Fibroblast of pulmonary artery (primary cell): ENCODE data around the gene RAB3A.

Source experiments
- DNase-seq: peaks from one replicate; pipeline ENCODE4 v3.0.0-alpha.2; 2010; ENCODE audit warnings: low read depth
- H3K4me3 ChIP-seq: replicated peaks from 2 replicates; pipeline ENCODE4 v1.5.1; 2011; ENCODE audit warnings: low read depth, mild to moderate bottlenecking, control low read depth, low read length, moderate library complexity
- CTCF ChIP-seq: IDR thresholded peaks from 2 replicates; pipeline ENCODE4 v1.5.1; 2011; ENCODE audit warnings: mild to moderate bottlenecking, control low read depth, low read length, inconsistent platforms; ENCODE audit errors: missing control alignments

The RAB3A gene

DNA sequence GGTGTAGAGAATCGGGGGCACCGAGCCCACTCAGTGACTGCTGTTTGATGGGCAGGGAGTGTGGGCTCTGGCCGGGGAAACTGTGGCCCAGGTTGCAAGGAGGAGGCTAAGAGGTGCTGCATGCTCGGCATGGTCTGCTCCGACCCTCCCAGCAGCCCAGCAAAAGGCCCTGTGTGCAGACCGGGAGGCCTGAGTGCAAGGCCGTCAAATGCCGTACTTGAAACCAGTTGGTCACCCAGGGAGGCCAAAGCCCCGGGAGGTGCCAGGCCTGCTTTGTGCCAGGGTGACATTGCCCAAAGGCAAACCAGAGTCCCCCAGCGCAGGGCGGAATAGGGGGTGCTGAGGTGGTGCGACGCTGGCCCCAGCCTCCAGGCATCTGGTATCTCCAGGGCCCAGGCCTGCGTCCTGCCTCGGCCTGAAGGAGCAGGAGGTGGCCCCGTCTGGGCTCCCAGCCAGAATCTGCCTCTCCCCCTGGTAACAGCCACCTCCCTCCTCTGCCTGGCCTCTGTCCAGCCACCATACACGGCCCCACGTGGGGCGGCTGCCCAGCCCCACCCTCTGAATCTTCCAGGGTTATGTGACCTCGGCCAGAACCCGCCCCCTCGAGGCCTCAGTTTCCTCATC, 46.9 kb downstream of the RAB3A start:
- TF ChIP-seq CTCF: no peak
- DNase-seq: peak; percentile 95
- no peak overlapping the region for H3K4me3 ChIP-seq

DNA sequence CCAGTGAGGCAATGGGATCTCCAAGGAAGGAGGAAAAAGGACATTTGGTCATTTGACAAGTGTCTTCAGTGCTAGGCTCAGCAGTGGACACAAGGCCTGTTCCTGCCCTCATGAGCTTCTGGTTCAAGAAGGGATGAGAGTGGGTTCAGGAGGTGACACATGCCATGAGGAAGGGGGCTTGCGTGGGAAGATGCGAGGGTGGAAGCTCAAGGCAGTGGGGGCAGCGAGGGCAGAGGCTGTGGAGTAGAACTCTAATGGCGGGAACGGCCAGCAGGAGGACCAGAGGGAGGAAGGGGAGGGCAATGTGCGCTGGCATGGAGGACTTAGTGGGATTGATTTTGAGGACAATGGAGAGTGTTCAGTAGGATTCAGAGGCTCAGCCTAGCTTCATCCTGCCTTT, 47.6 kb downstream of the RAB3A start:
- no peak for TF ChIP-seq CTCF
- DNase-seq: no peak
- no peak overlapping the region for H3K4me3 ChIP-seq

DNA sequence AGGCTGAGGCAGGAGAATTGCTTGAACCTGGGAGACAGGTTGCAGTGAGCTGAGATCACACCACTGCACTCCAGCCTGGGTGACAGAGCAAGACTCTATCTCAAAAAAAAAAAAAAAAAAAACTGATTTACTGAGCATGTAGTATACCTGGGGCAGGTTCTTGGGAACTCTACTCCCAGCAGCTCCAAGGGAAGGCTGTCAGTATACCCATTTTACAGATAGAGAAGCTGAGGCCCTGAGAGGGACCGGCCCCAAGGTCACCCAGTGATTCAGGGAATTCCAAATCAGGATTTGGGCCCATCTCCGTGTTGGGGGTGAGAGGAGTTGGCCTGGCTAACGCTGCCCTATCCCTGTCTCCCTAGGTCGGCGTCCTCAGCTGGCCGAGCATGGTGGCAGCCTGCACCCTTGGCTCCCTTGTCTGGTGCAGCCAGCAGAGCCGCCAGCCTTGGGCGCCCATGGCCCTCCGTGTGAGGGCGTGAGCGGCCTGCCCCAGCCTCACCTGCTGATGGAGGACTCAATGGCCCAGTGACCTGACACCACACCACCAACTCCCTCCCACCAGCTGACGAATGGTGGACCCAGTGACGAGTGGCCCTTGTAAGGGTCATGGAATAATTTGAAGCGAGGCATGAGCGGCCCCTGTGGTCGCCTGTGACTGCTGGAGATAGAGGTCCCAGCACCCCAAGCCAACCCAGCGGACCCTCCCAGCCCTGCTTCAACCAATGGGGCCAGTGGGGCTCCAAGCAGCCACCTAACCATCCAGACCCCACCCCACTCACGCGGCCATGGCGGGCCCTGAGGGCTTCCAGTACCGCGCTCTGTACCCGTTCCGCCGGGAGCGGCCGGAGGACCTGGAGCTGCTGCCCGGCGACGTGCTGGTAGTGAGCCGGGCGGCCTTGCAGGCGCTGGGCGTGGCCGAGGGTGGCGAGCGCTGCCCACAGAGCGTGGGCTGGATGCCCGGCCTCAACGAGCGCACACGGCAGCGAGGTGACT, 48.5 kb downstream of the RAB3A start:
- TF ChIP-seq CTCF: no peak
- DNase-seq: no peak
- H3K4me3 ChIP-seq: no peak overlapping the region

GRCh38 chr19:18153556-18154134, 50.2 kb downstream of the RAB3A start:
- no peak for DNase-seq
- no peak for TF ChIP-seq CTCF
- H3K4me3 ChIP-seq: peak overlapping the region; percentile 87

GRCh38 chr19:18152817-18153555, 50.9 kb downstream of the RAB3A start, which contains the start of gene PIK3R2:
PIK3R2 (plus strand) TSS chr19:18153163; CDS start chr19:18155880, 2,717 bp downstream.
- DNase-seq: peak; percentile 99
- no peak for TF ChIP-seq CTCF
- peak within 1 kb of the TSS; percentile 87 for H3K4me3 ChIP-seq

DNA sequence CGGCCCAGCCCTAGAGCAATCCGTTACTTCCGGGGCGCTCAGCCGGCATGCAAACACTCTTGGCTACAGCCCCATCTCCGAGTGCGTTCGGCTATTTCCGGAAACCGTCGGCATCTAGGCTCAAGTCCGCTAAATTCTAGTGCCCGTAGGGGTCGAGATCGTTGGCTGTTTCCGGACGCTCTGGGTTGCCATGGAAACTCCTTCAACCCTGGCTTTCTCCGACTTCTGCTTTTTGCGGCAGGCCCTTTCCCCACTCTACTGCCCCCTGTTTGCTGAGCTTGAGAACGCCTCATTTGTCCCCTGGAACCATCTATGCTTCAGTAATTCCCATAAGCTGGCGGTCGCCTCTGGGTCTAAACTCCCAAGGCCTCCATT, 51.4 kb downstream of the RAB3A start:
- peak overlapping the region; percentile 66 for H3K4me3 ChIP-seq
- peak; percentile 70 for TF ChIP-seq CTCF
- DNase-seq: peak; percentile 98
